GM12873 (cell line): ENCODE results near the gene GNPTG.

Experiments
- TF ChIP-seq, protein P1 (sequence below): IDR thresholded peaks from 2 replicates; pipeline ENCODE4 v1.5.1; 2012; ENCODE audit warnings: low read depth, mild to moderate bottlenecking, moderate library complexity, low read length, control low read depth; ENCODE audit not compliant: insufficient read depth; ENCODE audit errors: missing control alignments

The GNPTG gene

DNA sequence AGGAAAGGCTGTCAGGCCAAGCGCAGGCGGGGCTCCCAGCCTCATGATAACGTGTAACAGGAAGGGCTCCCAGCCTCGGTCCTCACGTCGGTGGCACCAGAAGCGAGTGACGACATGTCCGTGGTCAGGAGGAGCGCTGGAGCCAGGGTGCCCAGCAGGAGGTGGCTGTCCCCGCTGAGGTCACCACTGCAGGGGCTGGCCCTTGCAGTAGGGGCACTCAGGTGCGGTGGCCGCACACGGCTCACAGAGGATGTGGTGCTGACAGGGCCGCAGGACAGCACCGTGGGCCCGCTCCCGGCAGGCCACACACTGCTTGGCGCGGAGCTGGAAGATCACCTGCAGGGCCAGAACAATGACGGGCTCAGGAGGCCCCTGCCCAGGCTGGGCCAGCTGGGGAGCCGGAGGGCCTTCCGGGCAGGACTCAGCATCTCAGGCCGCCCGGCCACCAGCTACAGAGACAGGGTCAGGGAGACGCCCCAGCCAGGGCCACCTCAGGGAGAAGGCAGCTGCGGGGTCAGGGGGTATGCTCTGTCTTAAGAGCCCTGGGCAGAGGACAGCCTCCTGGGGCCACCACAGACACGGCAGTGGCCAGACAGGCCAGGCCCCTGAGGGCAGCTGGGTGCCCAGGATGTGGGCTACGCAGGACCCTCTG, 14.5 kb downstream of the GNPTG start:
- TF ChIP-seq, protein P1, sequence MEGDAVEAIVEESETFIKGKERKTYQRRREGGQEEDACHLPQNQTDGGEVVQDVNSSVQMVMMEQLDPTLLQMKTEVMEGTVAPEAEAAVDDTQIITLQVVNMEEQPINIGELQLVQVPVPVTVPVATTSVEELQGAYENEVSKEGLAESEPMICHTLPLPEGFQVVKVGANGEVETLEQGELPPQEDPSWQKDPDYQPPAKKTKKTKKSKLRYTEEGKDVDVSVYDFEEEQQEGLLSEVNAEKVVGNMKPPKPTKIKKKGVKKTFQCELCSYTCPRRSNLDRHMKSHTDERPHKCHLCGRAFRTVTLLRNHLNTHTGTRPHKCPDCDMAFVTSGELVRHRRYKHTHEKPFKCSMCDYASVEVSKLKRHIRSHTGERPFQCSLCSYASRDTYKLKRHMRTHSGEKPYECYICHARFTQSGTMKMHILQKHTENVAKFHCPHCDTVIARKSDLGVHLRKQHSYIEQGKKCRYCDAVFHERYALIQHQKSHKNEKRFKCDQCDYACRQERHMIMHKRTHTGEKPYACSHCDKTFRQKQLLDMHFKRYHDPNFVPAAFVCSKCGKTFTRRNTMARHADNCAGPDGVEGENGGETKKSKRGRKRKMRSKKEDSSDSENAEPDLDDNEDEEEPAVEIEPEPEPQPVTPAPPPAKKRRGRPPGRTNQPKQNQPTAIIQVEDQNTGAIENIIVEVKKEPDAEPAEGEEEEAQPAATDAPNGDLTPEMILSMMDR = no peak

DNA sequence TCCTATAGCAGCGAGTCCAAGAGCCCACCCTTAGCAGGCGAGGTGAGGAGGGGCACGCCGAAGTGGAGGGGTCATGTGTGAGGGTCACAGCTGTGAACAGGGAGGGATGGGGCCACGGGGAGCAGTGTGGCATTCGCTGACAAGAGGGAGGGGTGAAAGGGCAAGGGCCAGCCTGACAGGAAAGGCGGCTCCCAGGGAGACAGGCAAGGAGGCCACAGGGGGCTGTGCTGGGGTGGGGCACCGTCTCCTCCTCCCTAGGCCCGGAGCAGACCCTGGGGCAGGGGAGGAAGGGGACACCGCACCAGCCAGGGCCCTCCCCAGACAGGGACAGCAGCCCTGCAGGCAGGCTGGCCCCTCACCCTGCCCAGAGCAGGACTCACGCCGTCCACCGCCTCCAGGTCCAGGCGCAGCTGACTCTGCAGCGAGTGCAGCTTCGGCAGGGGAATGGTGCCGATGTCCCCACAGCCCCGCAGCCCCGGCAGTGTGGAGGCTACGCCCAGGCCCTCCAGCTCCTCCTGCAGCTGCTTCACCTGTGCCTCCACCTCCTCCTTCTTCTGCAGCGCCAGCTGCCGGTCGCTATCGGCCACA, 15.1 kb downstream of the GNPTG start:
- TF ChIP-seq, protein P1 = no peak

DNA sequence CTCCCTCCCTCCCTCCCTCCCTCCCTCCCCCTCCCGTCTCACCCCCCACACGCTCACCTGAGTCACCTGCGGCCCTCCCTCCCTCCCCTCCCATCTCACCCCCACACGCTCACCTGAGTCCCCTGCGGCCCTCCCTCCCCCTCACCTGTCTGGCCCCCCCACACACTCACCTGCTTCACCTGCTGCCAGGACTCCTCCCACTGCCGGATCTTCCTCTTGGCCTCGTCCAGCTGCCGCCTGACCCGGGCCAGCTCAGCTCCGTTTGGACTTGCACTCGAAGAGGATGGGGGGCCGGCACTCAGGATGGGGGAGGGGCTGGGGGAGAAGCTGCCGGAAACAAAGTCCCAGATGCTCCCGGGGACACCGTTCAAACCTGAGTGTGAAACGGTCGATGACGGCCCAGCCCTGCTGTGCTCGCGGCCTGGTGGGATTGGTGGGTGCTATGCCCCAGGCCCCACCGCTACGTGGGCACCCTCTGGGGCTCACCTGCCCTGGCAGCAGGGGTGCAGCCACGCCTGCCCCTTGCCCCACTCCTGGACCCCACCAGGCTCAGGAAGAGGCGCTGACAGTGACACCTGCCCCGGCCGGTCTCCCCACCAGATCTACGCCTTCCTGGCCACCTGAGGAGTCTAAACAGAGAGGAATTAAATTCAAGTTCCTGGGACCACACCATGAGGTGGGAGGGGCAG, 15.9 kb downstream of the GNPTG start:
- TF ChIP-seq, protein P1 = no peak

DNA sequence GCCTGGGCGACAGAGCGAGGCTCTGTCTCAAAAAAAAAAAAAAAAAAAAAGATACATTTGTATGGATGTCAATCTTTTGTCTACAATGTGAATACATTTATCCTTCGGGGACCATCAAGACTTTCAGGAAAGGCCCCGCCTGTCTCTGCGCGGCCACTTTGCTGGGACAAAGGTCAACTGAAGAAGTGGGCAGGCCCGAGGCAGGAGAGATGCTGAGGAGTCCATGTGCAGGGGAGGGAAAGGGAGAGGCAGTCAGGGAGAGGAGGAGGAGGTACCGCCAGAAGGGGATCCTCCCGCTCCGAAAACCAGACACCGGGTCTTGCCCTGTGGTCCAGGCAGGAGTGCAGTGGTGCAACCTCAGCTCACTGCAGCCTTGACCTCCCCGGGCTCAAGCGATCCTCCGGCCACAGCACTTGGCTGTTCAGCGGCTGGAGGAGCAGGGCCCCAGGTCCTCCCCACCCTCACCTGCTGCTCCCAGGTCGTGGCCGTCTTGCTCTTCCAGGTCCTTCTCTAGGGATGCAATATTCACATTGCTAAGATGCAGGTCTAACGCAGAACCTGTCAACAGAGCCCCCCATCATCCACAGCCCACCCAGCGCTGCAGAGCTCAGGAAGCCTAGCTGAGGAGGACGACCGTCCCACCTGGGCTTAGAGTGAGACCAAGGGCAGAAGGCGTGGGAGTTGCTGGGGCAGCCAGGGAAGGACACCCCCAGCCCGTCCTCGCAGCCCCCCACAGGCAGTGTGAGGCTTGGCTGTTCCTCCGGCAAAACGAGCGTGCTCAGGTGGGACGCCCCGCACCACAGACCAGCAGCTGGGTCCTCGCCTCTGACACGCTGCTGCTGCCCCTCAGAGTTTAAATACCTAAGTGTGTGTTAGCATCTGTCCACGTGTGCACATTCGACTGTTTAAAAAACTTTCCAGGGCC, 19.6 kb downstream of the GNPTG start:
- TF ChIP-seq, protein P1 = no peak

DNA sequence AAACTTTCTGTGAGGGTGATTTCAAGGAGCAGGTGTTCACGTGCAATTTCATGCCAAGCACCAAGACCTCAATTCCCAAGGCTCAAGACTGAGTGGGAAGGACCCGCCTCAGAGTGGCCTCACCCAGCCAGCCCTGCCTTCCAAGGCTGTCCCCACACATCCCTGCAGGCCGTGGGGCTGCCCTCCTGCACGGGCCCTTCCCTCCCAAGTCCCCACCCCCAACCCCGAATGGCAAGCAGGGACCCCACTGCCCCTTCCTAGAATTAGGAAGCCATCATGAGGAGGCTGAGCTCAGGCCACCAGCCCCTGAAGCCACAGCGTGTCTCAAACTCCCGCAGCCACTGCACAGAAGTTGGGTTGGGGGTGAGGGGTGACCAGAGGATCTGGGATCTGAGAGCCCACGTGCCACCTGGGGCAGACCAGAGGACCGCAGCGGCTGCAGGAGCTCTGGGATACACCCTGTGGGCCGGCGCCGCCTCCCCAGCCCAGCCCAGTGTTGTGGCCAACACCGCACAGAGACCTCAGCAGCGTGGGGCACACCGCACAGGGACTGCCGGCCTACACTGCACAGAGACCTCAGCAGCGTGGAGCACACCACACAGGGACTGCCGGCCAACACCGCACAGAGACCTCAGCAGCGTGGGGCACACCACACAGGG, 20.7 kb downstream of the GNPTG start:
- TF ChIP-seq, protein P1 = no peak

DNA sequence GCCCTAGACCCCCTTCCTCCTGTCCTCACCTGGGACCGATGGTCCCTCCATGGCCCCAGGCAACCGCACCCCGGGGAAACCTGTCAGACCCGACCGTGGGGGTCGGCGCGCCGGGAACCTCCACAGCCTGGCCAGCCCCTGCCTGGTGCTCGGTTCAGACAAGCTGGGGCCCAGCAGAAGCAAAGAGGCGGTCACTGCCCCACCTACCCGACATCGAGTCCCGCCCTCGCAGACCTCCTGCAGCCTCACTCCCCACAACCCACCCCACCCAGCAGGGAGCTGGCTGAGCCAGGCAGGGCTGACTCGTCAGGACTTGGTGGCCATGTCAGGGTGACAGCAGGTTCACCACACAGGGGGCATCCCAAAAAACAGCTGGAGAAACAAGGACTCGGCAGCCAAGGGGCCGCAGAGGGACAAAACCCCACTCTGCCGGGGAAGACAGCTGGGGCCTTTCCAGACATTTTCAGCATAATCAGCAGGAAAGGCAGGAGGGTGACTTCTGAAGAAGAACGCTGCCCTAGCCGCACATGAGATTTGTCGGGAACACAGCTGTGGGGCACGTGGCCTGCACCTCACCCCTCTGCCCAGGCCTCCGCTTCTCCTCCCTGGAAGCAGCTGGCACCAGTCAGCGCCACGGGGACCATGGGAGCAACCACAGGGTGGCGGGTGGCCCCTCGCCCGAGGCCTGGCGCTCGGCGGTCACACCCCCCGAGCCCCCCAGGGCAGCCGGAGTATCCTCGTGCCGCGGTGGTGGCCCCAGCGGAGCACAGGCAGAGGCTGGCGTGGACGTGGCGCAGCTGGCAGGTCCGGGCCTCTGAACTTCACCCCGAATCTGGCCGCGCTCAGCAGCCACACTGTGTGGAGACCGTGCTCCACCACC, 22.9 kb downstream of the GNPTG start:
- TF ChIP-seq, protein P1 = no peak
